Smooth muscle cell (in vitro differentiated cells): Measurements from ENCODE around the gene GAL3ST1. TPM values are rescaled to one million over a fixed set of nuclear protein-coding genes. Genes with fewer than 3 reads are reported as not detected.

Experiments used
- DNase-seq: peaks from one replicate; lab custom pipeline; 2025; ENCODE audit not compliant: unreplicated experiment; lab: John Stamatoyannopoulos, UW
- H2AFZ ChIP-seq: fragments of 200-600 bp; sonication (generic); 2 replicates; pipeline ENCODE4 v1.6.0; 2016; ENCODE audit warnings: antibody characterized with exemption, low read depth, mild to moderate bottlenecking
- H3F3A ChIP-seq: fragments of 200-600 bp; sonication (generic); 2 replicates; pipeline ENCODE4 v1.6.0; 2017; ENCODE audit warnings: antibody characterized with exemption, low read depth
- H3K27ac ChIP-seq: fragments of 200-600 bp; sonication (generic); 2 replicates; pipeline ENCODE4 v1.5.1; 2016; ENCODE audit warnings: low read depth, mild to moderate bottlenecking
- H3K27me3 ChIP-seq: fragments of 200-600 bp; sonication (generic); 2 replicates; pipeline ENCODE4 v1.6.1; 2016; ENCODE audit warnings: low read depth, mild to moderate bottlenecking
- H3K36me3 ChIP-seq: fragments of 200-600 bp; sonication (generic); 2 replicates; pipeline ENCODE4 v1.5.1; 2016; ENCODE audit warnings: low read depth
- H3K4me1 ChIP-seq: fragments of 200-600 bp; sonication (generic); 2 replicates; pipeline ENCODE4 v1.5.1; 2016; ENCODE audit warnings: low read depth
- H3K4me2 ChIP-seq: fragments of 200-600 bp; sonication (generic); 2 replicates; pipeline ENCODE4 v1.6.0; 2016; ENCODE audit warnings: mild to moderate bottlenecking
- H3K4me3 ChIP-seq: fragments of 200-600 bp; sonication (generic); 2 replicates; pipeline ENCODE4 v1.5.1; 2016; ENCODE audit warnings: mild to moderate bottlenecking
- H3K79me2 ChIP-seq: fragments of 200-600 bp; sonication (generic); 2 replicates; pipeline ENCODE4 v1.6.0; 2016; ENCODE audit warnings: low read depth, mild to moderate bottlenecking
- H3K9ac ChIP-seq: fragments of 200-600 bp; sonication (generic); 2 replicates; pipeline ENCODE4 v1.6.0; 2016; ENCODE audit warnings: low read depth
- H3K9me3 ChIP-seq: fragments of 200-600 bp; sonication (generic); replicated peaks from 2 replicates; pipeline ENCODE4 v1.5.1; 2016; ENCODE audit warnings: low read depth
- H4K20me1 ChIP-seq: fragments of 200-600 bp; sonication (generic); 2 replicates; pipeline ENCODE4 v1.6.0; 2016; ENCODE audit warnings: low read depth
- CTCF ChIP-seq: fragments of 200-600 bp; sonication (generic); IDR thresholded peaks from 2 replicates; pipeline ENCODE4 v1.5.1; 2017; ENCODE audit warnings: borderline replicate concordance, mild to moderate bottlenecking, antibody characterized with exemption; ENCODE audit not compliant: insufficient read depth, poor library complexity, severe bottlenecking
- WGBS: methylation state at CpG from one replicate; pipeline ENCODE4 v1.1.7; 2016; ENCODE audit warnings: low lambda C conversion rate; 5-methylcytosine and 5-hydroxymethylcytosine counted together
- polyA plus RNA-seq: library from polyadenylated mRNA; unstranded; fragments of >200 nt; fragmentation: Nextera tagmentation; extraction: Ambion mirVana; gene quantifications from 2 replicates; pipeline ENCODE4 v1.2.1, GENCODE V29; 2016
- total RNA-seq: library from RNA; depleted of rRNA; stranded (reverse); fragments of >200 nt; gene quantifications from 2 replicates; pipeline ENCODE4 v1.2.3, GENCODE V29; 2014

GAL3ST1 gene
- total and polyA plus RNA-seq, 2 experiments from 2014 or later: 0.78 TPM; not detected in 1

- WGBS: 98% methylated on average over 15 of the region's 15 CpGs
- Histone ChIP-seq H3K4me2 (no peak overlapping the region), H3K9ac (no peak overlapping the region), H3K27ac (no peak overlapping the region), H3K27me3 (no peaks in the 10 kb centered on the region), H3K79me2 (no peaks in the 10 kb centered on the region), H4K20me1 (no peaks in the 10 kb centered on the region), H3F3A (no peaks in the 10 kb centered on the region), H2AFZ (no peak overlapping the region), H3K4me3 (no peak overlapping the region), H3K9me3 (no peaks in the 10 kb centered on the region), H3K36me3 (peaks cover 5% of the 10 kb centered on the region), H3K4me1 (no peaks in the 10 kb centered on the region)
- TF ChIP-seq CTCF: no peak
- no peak for DNase-seq
Observed at GRCh38 chr22:30584441-30584840, 10.0 kb upstream of the GAL3ST1 start.

- Histone ChIP-seq H3F3A (no peaks in the 10 kb centered on the region), H3K9me3 (no peaks in the 10 kb centered on the region), H3K4me3 (no peak overlapping the region), H3K9ac (no peak overlapping the region), H3K27ac (no peak overlapping the region), H3K4me2 (no peak overlapping the region), H3K36me3 (no peaks in the 10 kb centered on the region), H3K79me2 (no peaks in the 10 kb centered on the region), H3K4me1 (no peaks in the 10 kb centered on the region), H3K27me3 (no peaks in the 10 kb centered on the region), H2AFZ (no peak overlapping the region), H4K20me1 (no peaks in the 10 kb centered on the region)
- WGBS: 80% methylated on average over 13 of the region's 13 CpGs
- TF ChIP-seq CTCF: no peak
- DNase-seq: no peak
Observed at GRCh38 chr22:30582788-30583545, 8.5 kb upstream of the GAL3ST1 start.

GRCh38 chr22:30582051-30582450 lies 7.6 kb upstream of the GAL3ST1 start:
- no peaks in the 10 kb centered on the region for H3K27me3 ChIP-seq
- H3K9me3 ChIP-seq: no peaks in the 10 kb centered on the region
- no peaks in the 10 kb centered on the region for H3K79me2 ChIP-seq
- no peak overlapping the region for H2AFZ ChIP-seq
- no peaks in the 10 kb centered on the region for H3F3A ChIP-seq
- 98% methylated on average over 6 of the region's 6 CpGs for WGBS
- no peak overlapping the region for H3K9ac ChIP-seq
- no peak overlapping the region for H3K4me3 ChIP-seq
- no peaks in the 10 kb centered on the region for H3K4me1 ChIP-seq
- DNase-seq: no peak
- H3K36me3 ChIP-seq: peaks cover 3% of the 10 kb centered on the region
- TF ChIP-seq CTCF: no peak
- H3K27ac ChIP-seq: no peak overlapping the region
- H4K20me1 ChIP-seq: no peaks in the 10 kb centered on the region
- no peak overlapping the region for H3K4me2 ChIP-seq

- H3K4me3 ChIP-seq: no peak overlapping the region
- no peak overlapping the region for H2AFZ ChIP-seq
- H3K27ac ChIP-seq: no peak overlapping the region
- H4K20me1 ChIP-seq: no peaks in the 10 kb centered on the region
- WGBS: 93% methylated on average over 6 of the region's 6 CpGs
- H3K27me3 ChIP-seq: no peaks in the 10 kb centered on the region
- H3K79me2 ChIP-seq: no peaks in the 10 kb centered on the region
- H3F3A ChIP-seq: no peaks in the 10 kb centered on the region
- H3K9ac ChIP-seq: no peak overlapping the region
- DNase-seq: no peak
- H3K9me3 ChIP-seq: no peaks in the 10 kb centered on the region
- no peaks in the 10 kb centered on the region for H3K4me1 ChIP-seq
- H3K4me2 ChIP-seq: no peak overlapping the region
- no peak for TF ChIP-seq CTCF
- peaks cover 3% of the 10 kb centered on the region for H3K36me3 ChIP-seq
Observed at GRCh38 chr22:30580896-30581295, 6.4 kb upstream of the GAL3ST1 start.
